Suppressor macrophage (primary cell): Measurements from ENCODE around the gene CLEC4A.
"Not testable (repeated sequence)": the region's sequence is repeated elsewhere in the genome, so short reads cannot be mapped to it uniquely, and the experiment has no call there.

Experiments
- DNase-seq, 4 experiments: peaks; one replicate each; pipeline ENCODE4 v3.0.0-alpha.2; 2020 to 2022
- total RNA-seq, 17 experiments: gene quantifications; one replicate each; lab custom pipeline; 2026; ENCODE audit warnings: mixed read lengths in 6 of 17, inconsistent platforms in 3 of 17; lab: John Stamatoyannopoulos, UW

CLEC4A gene
- 0.17 to 4.7 (median 2.2) reads per million in 17 experiments for total RNA-seq

- peak; percentile 50 to 75 (median 65) for DNase-seq
Observed at GRCh38 chr12:8123124-8123912, at the start of gene CLEC4A. TSS of gene CLEC4A (plus strand) at chr12:8123617. CDS start at chr12:8123879, 262 bp downstream.

GRCh38 chr12:8075935-8076334, 47.5 kb upstream of the CLEC4A start:
- no peak for DNase-seq

GRCh38 chr12:8076366-8076765, 47.1 kb upstream of the CLEC4A start:
- peak in 2 of 4 experiments; percentile 33 to 37 for DNase-seq

DNA sequence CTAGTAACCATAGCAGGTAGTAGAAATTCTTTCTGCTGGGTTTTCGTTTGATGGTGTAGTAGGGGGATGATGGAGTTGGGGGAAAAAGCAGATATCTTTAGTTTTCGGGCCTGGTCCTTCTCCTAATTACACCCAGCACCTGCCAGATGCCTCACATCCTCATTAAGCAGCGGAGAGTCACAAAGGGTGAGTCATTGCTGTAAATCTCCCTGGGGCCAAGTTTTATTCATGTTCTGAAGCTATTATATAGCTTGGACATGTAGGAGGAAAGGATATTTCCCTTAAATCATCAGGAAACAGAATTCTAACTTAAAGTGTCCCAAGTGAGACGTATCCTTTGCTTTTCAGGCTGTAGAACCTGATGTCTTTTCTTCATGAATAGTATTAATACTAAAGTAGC, 46.2 kb upstream of the CLEC4A start:
- DNase-seq = peak in 3 of 4 experiments; percentile 30 to 57 (median 47)

GRCh38 chr12:8078398-8078797, 45.0 kb upstream of the CLEC4A start:
- DNase-seq = peak; percentile 62 to 82 (median 77)

DNA sequence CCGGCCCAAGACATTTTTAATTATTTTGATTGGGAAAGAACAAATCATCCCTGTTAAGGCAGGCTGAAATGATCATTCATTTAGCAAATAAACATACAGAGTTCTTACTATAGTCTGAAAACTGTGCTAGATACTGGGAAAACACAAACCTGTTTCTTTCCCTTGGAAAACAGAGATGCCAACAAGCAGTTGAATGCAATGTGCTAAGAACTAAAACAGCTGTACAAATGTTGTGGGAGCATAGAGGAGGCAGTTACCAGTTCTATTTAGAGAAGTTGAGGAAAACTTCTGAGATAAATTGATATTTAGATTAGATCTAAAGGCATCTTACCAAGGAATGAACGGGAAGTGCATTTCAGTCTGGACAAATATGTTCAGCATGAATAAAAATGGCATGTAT, 44.5 kb upstream of the CLEC4A start:
- no peak for DNase-seq

DNA sequence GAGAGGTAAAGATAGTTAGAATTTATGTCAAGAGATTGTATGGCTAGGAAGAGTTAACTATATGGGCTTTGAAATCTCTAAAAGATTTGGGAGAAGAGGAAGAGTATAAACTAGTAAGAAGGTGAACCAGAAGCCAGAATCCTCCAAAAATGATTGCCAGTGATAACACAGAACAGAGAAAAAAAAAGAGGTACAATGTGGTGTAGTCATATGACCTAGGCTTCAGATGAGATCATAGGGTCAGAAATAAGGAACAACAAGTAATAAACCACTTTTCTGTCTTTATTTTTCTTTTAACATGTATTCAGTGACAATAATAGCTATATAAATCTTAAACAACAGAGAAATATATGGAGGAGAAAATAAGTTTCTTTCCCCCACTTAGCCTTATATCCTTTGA, 43.3 kb upstream of the CLEC4A start:
- peak in 3 of 4 experiments; percentile 27 to 83 (median 81) for DNase-seq

- peak; percentile 27 to 53 (median 46) for DNase-seq
Observed at GRCh38 chr12:8081251-8081920, 42.0 kb upstream of the CLEC4A start.

DNA sequence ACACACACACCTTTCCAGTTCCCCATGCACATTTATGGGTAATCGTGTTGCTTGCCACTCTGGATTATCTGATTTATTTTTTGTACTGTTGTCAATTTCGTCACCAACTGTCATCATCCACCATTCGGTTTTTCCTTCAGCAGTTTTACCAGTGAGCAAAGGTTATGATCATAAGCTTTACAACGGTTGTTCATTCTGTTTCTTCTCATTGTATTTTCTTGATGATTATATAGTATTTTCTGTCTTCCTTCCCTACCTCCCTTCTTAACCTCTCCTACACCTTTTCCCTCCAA, 40.7 kb upstream of the CLEC4A start:
- no peak for DNase-seq

DNA sequence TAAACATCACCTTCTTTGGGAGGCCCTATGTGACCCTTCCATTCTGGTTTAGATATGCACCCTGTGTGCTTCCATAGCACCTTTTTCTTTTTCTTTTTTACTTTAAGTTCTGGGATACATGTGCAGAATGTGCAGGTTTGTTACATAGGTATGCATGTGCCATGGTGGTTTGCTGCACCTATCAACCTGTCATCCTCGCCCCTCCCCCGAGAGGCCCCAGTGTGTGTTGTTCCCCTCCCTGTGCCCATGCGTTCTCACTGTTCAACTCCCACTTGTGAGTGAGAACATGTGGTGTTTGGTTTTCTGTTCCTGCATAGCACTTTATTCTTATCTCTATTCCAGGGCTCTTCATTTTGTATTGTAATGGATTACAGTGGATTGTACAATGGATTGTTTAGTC, 39.1 kb upstream of the CLEC4A start:
- not testable (repeated sequence) for DNase-seq

DNA sequence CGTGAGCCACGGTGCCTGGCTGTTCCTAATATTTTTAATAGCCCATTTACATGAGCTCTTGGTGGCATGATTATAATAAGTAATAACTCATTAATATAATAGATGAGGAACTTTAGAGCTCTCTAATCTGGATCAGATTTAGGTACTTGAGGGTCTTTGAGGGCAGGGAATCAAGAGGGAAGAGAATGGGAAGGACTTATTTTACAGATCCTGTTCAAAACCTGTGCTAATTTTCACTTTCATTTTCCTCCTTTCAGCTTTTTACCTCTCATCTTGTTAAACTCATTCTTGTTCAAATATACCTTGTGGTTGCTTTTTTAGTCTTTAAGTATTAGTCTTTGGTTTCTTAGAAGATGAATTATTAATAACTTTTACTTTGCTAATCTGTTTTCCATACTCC, 35.8 kb upstream of the CLEC4A start:
- DNase-seq = no peak

DNA sequence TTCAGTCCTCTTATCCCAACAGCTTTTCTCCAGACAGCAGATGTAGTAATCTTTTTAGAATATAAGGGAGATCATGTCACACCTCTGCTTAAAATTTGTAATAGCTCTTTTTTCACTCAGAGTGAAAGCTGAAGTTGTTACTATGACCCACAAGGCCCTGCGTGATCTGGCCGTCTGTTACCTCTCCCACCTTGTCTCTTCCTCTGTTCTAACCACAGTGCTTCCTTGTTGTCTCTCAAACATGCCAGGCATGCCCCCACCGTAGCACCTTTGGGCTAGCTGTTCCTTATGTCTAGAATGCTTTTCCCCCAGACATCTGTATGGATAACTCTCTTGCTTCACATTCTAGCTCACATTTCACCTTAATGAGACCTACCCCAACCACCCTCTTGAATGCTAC, 34.8 kb upstream of the CLEC4A start:
- DNase-seq = no peak

GRCh38 chr12:8089277-8089676, 34.1 kb upstream of the CLEC4A start:
- not testable (repeated sequence) for DNase-seq

GRCh38 chr12:8089716-8090115, 33.7 kb upstream of the CLEC4A start:
- DNase-seq = peak; percentile 28 to 71 (median 65)

- peak in 3 of 4 experiments; percentile 29 to 45 (median 35) for DNase-seq
Observed at GRCh38 chr12:8093291-8093690, 30.1 kb upstream of the CLEC4A start.

- peak; percentile 22 to 74 (median 54) for DNase-seq
Observed at GRCh38 chr12:8096281-8096915, 27.0 kb upstream of the CLEC4A start.

GRCh38 chr12:8099235-8099634, 24.2 kb upstream of the CLEC4A start:
- no peak for DNase-seq

DNA sequence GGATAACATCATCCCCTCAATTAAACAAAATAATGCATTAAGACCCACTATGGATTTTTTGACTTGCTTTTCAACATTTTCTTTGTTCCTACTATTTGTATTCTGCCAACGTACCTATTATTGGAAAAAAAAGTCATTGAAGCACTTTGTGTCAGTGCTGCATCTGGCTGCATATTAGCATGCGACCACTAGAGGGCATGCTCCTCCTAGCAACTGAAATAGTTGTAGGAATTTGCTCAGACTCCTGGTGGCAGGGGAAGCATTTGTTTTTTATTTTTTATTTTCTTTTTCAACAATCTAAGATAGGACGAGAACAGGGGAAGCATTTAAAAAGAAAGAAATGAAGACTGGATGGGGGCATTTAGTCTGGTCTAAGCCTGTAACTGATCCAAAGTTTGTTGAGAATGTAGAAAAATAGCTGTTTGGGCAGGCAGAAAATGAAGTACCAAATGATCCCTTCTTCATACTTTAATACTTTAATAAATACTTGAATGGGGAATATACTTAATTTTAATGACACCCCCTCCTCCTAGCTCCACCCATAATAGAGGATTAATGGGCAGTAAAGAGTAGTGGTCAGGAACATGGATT, 14.5 kb upstream of the CLEC4A start:
- peak; percentile 86 to 89 (median 88) for DNase-seq

- DNase-seq = not testable (repeated sequence)
Observed at GRCh38 chr12:8113117-8113516, 10.3 kb upstream of the CLEC4A start.

GRCh38 chr12:8120072-8120713, 3.2 kb upstream of the CLEC4A start:
- DNase-seq = no peak

- DNase-seq = peak in 3 of 4 experiments; percentile 12 to 17 (median 13)
Observed at GRCh38 chr12:8127138-8127537, 3.7 kb downstream of the CLEC4A start.

GRCh38 chr12:8133636-8134397, 10.4 kb downstream of the CLEC4A start:
- DNase-seq = not testable (repeated sequence)
